ENCODE data around the gene LMBR1L.

DNA sequence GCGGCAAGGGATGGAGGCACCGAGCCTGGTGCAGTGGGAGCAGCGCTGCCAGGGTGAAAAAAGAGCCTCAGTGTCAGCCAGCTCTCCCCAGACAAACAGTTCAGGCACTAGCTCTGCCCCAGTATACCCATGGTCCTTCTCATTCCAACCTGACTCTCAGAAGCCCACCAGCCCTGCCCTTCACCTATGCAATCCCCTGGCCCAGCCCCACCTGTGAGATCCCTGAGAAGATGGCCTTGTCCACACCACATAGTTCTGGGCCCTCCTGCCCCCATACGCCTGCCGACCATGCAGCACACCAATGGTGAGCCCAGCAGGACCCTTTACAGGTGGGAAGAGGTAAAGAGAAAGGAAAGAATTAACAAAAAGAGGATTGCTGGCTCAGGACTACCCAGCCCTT lies 56.6 kb downstream of the LMBR1L start:
- no peak for TF ChIP-seq ATF6 (CRISPR knock-in tag; IDR thresholded peaks at IDR 0.05)
- TF ChIP-seq CTCF (IDR thresholded peaks at IDR 0.05): no peak
- TF ChIP-seq ZNF396 (CRISPR knock-in tag; IDR thresholded peaks at IDR 0.05; ENCODE audit: borderline replicate concordance): no peak
- no peak for TF ChIP-seq PREB (CRISPR knock-in tag; IDR thresholded peaks at IDR 0.05; ENCODE audit: borderline replicate concordance)
- TF ChIP-seq NR3C1 (CRISPR knock-in tag; conservative IDR thresholded peaks at IDR 0.05; ENCODE audit: low read depth): no peak
- TF ChIP-seq ATF3 (CRISPR knock-in tag; conservative IDR thresholded peaks at IDR 0.05): no peak
- no peak for TF ChIP-seq OVOL2 (CRISPR knock-in tag; IDR thresholded peaks at IDR 0.05; ENCODE audit: borderline replicate concordance)
- no peak for TF ChIP-seq ETV6 (CRISPR knock-in tag; IDR thresholded peaks at IDR 0.05)
- TF ChIP-seq ZNF121 (CRISPR knock-in tag; IDR thresholded peaks at IDR 0.05): no peak
